ENCODE results near the gene ANKMY1. TPM values are rescaled to one million over a fixed set of nuclear protein-coding genes. Genes with fewer than 3 reads are reported as not detected.

The ANKMY1 gene
- total RNA-seq, 3 donors from 2014 or later (not counting 1 experiment from before 2014, with no cell fraction given) = 43.8 to 51.5 (median 46.6) TPM

DNA sequence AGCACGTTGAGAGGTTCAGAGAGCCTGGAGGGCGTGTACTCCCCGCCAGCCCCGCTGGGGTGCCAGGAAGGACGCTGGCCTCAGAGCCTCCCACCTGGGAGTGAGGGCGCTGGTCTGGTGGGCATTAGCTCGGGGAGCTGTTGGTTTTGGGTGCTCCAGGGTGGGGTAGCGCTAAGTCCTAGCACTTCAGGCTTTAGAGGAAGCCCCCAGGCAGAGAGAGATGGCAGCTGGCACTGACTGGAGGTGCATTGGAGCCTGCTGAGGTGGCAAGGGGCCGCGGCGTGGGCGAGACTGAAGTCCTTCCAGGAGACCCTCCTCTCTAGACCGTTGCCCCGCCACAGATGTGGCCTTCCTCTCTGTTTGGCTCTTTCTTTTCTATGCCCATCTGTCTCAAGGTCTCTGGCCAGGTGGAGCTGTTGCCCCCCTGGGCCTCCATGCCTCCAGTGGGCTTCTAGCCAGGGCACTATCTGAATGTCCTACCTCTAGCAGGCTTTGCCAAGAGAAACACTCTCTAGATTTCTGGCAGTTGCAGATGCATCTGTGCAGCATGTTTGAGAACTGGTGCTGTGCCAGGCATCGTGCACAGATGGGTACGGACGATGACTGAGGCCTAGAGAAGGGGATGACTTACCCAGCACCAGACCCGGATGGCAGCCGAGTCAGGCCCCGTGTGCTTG, 35.4 kb upstream of the ANKMY1 start:
- Mint-ChIP-seq H3K4me1 (peaks cover 11 to 18% of the 10 kb centered on the region in 2 donors), H3K27me3 (ENCODE audit: low read depth in 2 of 2) (no peaks in the 10 kb centered on the region), H3K36me3 (no peaks in the 10 kb centered on the region), H3K27ac (no peak overlapping the region), H3K9me3 (no peaks in the 10 kb centered on the region), H3K4me3 (no peak overlapping the region)
- H3K4me3 ChIP-seq (ENCODE audit: low read length) = no peak overlapping the region
- ATAC-seq (no peak), DNase-seq (no peak)
- TF ChIP-seq CTCF (IDR thresholded peaks at IDR 0.05) = no peak
- H3K36me3 ChIP-seq (ENCODE audit: control insufficient read depth, insufficient read depth, low read length) = peaks cover 64% of the 10 kb centered on the region
- H3K27me3 ChIP-seq (ENCODE audit: control insufficient read depth, insufficient read depth, low read length) = no peaks in the 10 kb centered on the region
- WGBS (ENCODE audit: insufficient coverage) = 94% methylated on average over 20 of the region's 20 CpGs
- intact Hi-C loops (cut with micrococcal nuclease) = no loop called here
- H3K27ac ChIP-seq (ENCODE audit: low read length) = no peak overlapping the region
- H3K9me3 ChIP-seq (ENCODE audit: control insufficient read depth, insufficient read depth, low read length) = no peaks in the 10 kb centered on the region
- H3K4me1 ChIP-seq (ENCODE audit: control insufficient read depth, insufficient read depth, low read length) = peaks cover 12% of the 10 kb centered on the region

DNA sequence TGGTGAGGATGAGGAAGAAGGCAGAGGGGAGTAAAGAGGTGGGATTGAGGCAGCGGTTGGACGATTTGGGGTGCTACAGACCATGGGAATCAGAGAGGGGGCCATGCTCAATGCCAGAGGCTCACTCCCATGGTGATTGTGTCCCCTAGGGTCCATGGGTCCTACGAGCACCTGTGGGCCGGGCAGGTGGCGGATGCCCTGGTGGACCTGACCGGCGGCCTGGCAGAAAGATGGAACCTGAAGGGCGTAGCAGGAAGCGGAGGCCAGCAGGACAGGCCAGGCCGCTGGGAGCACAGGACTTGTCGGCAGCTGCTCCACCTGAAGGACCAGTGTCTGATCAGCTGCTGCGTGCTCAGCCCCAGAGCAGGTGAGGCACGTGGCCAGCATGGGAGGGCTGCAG, 34.0 kb upstream of the ANKMY1 start:
- Mint-ChIP-seq H3K4me3 (no peak overlapping the region), H3K9me3 (no peaks in the 10 kb centered on the region), H3K4me1 (peaks cover 23 to 30% of the 10 kb centered on the region in 2 donors), H3K27me3 (ENCODE audit: low read depth in 2 of 2) (no peaks in the 10 kb centered on the region), H3K36me3 (no peaks in the 10 kb centered on the region), H3K27ac (no peak overlapping the region)
- Histone ChIP-seq H3K27me3 (ENCODE audit: control insufficient read depth, insufficient read depth, low read length) (no peaks in the 10 kb centered on the region), H3K36me3 (ENCODE audit: control insufficient read depth, insufficient read depth, low read length) (peaks cover 54% of the 10 kb centered on the region), H3K4me3 (ENCODE audit: low read length) (no peak overlapping the region), H3K4me1 (ENCODE audit: control insufficient read depth, insufficient read depth, low read length) (peaks cover 24% of the 10 kb centered on the region), H3K27ac (ENCODE audit: low read length) (no peak overlapping the region), H3K9me3 (ENCODE audit: control insufficient read depth, insufficient read depth, low read length) (no peaks in the 10 kb centered on the region)
- ATAC-seq (no peak), DNase-seq (no peak)
- intact Hi-C loops (cut with micrococcal nuclease) = no loop called here
- 96% methylated on average over 13 of the region's 13 CpGs for WGBS (ENCODE audit: insufficient coverage)
- no peak for TF ChIP-seq CTCF (IDR thresholded peaks at IDR 0.05)

DNA sequence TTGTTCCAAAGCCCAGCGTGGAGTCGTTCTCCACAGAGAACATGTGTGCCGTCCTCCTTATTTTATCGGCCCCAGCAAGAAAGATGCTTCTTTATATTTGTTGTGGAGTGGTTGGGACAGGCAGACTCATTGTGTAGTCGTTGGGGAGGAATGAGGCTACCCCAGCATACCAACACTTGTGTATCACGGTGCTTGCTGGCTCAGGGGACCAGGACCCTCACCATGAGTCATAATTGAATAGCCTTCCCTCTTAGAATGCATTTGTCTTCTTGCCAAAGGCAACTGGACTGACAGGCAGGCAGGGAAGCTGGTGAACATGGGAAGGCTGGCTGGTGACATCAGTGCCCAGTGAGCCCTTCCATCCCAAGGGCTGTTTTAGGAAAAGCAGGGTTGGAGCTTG, 33.4 kb upstream of the ANKMY1 start:
- no peak overlapping the region for H3K27ac Mint-ChIP-seq
- no peak for ATAC-seq
- Histone ChIP-seq H3K36me3 (ENCODE audit: control insufficient read depth, insufficient read depth, low read length) (peaks cover 48% of the 10 kb centered on the region), H3K9me3 (ENCODE audit: control insufficient read depth, insufficient read depth, low read length) (no peaks in the 10 kb centered on the region), H3K4me3 (ENCODE audit: low read length) (no peak overlapping the region), H3K27me3 (ENCODE audit: control insufficient read depth, insufficient read depth, low read length) (no peaks in the 10 kb centered on the region), H3K27ac (ENCODE audit: low read length) (no peak overlapping the region), H3K4me1 (ENCODE audit: control insufficient read depth, insufficient read depth, low read length) (peaks cover 24% of the 10 kb centered on the region)
- H3K4me3 Mint-ChIP-seq = no peak overlapping the region
- 100% methylated on average over 2 of the region's 6 CpGs for WGBS (ENCODE audit: insufficient coverage)
- intact Hi-C loops (cut with micrococcal nuclease) = no loop called here
- H3K9me3 Mint-ChIP-seq = no peaks in the 10 kb centered on the region
- TF ChIP-seq CTCF (IDR thresholded peaks at IDR 0.05) = no peak
- H3K27me3 Mint-ChIP-seq (ENCODE audit: low read depth in 2 of 2) = no peaks in the 10 kb centered on the region
- H3K36me3 Mint-ChIP-seq = no peaks in the 10 kb centered on the region
- no peak for DNase-seq
- H3K4me1 Mint-ChIP-seq = peaks cover 23 to 31% of the 10 kb centered on the region in 2 donors

GRCh38 chr2:240590681-240591111, 32.9 kb upstream of the ANKMY1 start:
- intact Hi-C loops (cut with micrococcal nuclease) = no loop called here
- Mint-ChIP-seq H3K27ac (no peak overlapping the region), H3K4me1 (peaks cover 27 to 36% of the 10 kb centered on the region in 2 donors), H3K27me3 (ENCODE audit: low read depth in 2 of 2) (no peaks in the 10 kb centered on the region), H3K4me3 (no peak overlapping the region), H3K9me3 (no peaks in the 10 kb centered on the region), H3K36me3 (no peaks in the 10 kb centered on the region)
- 98% methylated on average over 21 of the region's 21 CpGs for WGBS (ENCODE audit: insufficient coverage)
- no peak overlapping the region for H3K4me3 ChIP-seq (ENCODE audit: low read length)
- peaks cover 43% of the 10 kb centered on the region for H3K36me3 ChIP-seq (ENCODE audit: control insufficient read depth, insufficient read depth, low read length)
- no peak overlapping the region for H3K27ac ChIP-seq (ENCODE audit: low read length)
- H3K4me1 ChIP-seq (ENCODE audit: control insufficient read depth, insufficient read depth, low read length) = peaks cover 27% of the 10 kb centered on the region
- TF ChIP-seq CTCF (IDR thresholded peaks at IDR 0.05) = no peak
- H3K27me3 ChIP-seq (ENCODE audit: control insufficient read depth, insufficient read depth, low read length) = no peaks in the 10 kb centered on the region
- H3K9me3 ChIP-seq (ENCODE audit: control insufficient read depth, insufficient read depth, low read length) = no peaks in the 10 kb centered on the region
- ATAC-seq = no peak
- no peak for DNase-seq

Measured in natural killer cell (primary cell).